ENCODE data around the gene RUFY4.

Gene RUFY4

DNA sequence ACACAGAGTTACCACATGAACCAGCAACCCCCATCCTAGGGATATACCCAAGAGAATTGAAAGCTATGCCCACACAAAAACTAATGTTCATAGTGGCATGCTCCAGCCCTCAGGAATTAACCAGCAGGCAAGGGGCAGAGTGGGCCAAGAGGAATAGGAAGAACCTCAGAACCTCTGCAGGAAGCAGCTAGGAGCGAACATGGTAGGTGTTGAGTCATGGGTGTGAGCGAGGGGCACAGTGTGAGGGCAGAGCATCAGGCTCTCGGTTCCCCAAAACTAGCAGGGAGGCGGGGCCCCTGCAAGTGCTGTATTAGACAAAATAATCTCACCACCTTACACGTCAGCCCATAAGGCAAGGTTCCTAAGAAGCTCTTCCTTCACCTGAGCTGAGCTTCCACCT lies 5.6 kb upstream of the RUFY4 start:
- no peak for DNase-seq (ENCODE audit: low read depth)

GRCh38 chr2:218063896-218064295 lies 5.2 kb upstream of the RUFY4 start:
- no peak for DNase-seq (ENCODE audit: low read depth)

DNA sequence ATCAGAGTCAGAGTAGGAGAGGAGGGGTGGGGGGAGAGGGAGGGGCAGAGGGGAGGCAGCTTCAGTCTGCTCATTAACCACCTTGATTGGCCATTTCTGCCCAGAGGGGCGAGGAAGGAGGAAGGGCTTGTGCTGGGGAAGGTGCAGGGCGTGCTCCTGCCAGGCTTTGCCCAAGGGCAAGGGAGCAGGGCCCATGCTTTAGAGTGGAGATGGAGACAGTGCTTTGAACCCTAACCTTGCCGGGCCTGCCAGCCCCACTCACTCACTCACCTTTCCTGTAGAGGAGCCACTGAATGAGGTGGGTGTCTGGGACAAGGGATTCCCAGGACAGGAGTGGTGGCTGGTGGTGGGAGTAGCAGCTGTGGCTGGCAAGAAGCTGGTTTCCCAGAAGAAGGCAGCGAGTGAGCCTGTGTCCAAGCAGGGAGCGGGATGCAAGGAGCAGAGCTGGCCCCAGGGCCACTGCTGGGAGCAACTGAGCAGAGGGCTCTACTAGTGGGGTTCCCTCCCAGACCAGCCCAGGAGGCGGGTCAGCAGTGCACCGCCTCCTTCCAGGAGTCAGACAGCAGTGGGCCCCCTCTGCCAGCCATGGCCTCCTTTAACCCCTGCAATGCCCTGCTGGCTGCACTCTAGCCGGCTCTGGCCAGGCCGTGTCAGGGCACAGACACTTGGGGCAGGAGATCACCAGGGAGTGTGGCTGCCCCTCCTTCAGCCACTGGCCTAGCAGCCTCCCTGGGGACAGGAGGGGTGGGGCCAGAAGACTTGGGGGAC lies 3.6 kb upstream of the RUFY4 start:
- no peak for DNase-seq (ENCODE audit: low read depth)

DNA sequence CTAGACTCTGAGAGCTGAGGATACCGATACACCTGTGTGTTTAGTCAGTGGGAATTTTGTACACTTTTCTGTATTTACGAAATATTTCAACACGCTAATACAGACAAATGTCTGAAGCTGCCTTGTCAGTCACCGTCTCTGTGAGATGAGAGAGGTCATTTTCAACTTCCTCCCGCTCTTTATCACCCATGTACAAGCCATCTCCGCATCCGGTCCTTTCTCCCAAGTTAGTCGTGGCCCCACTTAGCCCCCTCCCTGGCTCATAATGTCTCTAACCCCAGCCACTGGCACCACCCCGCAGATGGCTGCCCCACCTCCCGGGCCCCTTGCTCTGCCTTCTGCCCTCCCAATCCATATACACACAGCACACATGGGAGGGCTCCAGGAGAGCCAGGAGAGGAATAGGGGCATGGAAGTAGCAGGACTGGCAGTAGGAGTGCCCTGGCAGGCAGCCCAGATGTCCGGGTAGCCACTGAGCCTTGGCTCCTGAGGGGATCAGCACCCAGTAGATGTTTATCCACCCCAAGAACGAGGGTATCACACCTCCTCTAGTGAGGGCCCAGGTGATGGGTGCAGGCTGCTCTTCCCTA lies 2.0 kb upstream of the RUFY4 start:
- no peak for DNase-seq (ENCODE audit: low read depth)

DNA sequence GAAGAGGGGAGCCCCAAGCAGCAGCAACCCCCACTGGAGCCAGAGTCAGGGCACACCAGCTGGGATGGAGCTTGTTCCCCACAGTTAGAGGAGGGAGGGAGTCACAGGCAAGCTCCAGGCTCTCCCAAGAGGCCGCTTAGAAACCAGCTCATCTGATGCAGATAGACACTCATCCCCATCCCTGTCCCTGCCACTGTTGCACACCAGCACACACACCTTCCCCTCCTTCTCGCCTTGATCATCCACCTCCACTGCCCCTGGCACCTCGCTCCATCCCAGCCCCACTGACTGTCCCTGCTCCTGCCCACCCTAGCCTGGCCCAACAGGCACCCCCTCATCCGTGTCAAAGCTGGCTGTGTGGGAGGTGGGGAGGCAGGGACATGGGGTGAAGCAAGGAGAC lies 1.5 kb upstream of the RUFY4 start:
- no peak for DNase-seq (ENCODE audit: low read depth)

GRCh38 chr2:218069606-218070300 lies 700 bp downstream of the RUFY4 start:
- no peak for DNase-seq (ENCODE audit: low read depth)

GRCh38 chr2:218070587-218070986 lies 1.5 kb downstream of the RUFY4 start:
- no peak for DNase-seq (ENCODE audit: low read depth)

DNA sequence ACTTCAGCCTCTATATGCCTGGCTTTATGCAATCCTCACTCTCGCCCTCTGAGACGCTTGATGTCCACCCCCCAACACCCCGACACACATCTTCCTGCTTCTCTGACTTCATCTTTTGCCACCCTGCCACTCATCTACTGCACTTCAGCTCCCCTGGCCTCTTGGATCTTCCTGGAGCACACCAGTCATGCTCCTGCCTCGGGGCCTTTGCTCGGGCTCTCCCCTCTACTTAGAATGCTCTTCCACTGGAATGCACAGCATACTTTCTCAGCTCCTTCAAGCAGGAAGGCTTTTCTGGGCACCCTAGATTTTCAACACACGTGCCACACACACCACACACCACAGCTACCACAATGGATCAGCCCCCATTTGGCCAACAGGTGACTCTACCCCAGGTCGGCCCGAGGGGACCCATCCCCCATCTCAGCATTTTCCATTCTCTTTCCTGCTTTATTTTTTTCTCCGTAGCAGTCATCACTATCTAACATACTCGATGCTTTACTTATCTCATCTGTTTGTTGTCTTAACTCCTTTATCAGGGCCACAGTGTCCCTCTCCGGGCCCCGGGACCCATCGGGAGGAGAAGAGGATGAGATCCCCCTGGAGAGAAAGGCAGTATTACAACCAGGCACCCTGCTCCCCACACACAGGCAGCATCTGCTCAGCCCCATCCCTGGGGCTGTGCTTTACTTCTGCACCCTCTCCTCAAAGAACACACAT lies 2.3 kb downstream of the RUFY4 start:
- DNase-seq (ENCODE audit: low read depth): no peak

- DNase-seq (ENCODE audit: low read depth): no peak
Measured at GRCh38 chr2:218072002-218072401, 2.9 kb downstream of the RUFY4 start.

DNA sequence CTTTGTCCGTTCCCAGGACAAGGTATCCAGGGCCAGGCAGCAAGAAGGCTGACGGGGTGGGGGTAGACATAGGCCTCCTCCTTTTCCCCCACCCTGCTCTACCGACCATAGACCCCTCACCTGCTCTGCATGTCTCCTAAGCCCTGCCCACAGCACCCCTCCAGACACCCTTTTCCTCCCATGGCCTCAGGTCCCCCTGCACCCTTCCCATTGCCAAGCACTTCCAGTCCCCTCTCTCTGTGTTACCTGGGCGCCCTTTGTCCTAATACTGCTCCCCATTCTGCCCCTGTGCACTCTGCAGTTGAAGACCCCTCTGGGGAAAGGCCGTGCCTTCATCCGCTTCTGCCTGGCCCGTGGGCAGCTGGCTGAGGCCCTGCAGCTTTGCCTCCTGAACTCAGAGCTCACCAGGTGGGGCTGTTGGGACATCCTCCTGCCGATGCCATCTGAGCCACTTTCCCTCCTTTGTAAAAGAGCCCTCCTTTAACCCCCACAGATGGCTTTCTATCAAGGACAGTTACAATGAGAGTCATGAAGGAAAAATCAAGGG lies 3.5 kb downstream of the RUFY4 start:
- DNase-seq (ENCODE audit: low read depth): no peak

DNA sequence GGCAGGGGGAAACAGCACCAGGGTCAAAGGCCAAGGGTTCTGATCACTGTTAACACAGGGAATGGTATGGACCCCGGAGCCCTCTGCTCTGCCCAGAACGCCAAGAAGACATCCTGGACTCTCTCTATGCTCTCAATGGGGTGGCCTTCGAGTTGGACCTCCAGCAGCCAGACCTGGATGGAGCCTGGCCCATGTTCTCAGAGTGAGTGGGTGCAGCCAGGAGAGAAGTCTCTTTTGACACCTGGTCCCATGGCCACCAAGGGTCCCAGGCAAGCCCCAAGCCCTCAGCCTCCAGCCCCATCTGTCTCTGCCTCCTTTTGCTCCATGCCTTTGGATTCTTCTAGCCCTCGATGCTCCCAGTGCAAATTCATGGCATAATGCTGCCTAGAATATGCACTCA lies 4.1 kb downstream of the RUFY4 start:
- DNase-seq (ENCODE audit: low read depth): no peak

DNA sequence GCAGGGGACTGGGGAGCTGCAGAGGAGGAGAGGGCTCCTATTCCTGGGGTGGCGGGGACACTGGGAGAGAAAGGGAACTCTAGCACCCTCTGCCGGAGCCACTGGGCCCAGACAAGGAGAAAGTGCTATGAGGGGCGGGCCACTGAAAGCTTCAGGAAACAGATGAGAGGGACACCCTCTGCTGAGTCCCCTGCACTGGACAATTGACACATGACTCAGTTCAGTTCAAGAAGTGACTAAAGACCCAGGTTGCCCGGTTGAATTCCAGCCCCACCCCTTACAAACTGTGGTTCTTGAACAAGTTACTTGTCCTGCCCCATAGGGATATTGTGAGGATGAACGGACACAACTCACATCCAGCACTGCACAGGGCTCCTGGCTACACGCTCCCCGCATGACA lies 5.0 kb downstream of the RUFY4 start:
- DNase-seq (ENCODE audit: low read depth): no peak

DNA sequence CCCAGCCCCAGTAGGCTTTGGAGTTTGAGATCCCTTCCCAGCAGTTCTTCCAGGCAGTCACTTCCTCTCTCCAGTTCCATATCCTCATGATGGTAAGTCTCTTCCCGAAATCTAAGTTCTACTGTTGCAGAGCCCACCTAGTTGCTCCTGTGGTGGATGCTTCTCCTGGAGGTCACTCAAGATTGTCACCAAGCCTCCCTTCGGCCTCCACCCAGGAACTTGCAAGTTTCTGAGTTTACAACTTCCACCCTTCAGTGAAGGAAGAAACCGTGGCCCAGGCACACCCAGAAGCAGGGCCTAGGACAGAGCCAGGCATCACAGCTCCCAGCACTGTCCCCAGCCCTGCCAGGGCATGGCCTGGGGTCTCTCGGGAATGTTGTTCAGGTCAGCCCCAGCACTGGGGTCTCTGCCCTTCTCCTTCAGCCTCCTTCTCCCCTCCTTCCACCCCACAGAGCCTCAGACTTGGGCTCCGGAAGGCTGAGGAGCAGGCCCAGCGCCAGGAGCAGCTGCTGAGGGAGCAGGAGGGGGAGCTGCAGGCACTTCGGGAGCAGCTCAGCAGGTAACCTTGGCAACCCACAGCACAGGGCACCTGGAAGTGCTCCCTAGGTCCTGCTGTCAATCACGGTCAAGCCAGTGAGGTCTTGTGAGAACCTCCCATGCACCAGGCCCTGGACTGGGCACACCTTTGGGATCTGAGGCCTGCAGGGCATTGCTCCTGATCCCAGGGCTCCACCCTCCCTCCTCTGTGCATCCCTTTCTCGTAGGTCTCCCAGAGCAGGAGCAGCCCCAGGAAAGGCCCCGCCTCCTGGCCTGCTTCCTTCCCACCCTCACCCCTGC lies 7.1 kb downstream of the RUFY4 start:
- DNase-seq (ENCODE audit: low read depth): no peak

DNA sequence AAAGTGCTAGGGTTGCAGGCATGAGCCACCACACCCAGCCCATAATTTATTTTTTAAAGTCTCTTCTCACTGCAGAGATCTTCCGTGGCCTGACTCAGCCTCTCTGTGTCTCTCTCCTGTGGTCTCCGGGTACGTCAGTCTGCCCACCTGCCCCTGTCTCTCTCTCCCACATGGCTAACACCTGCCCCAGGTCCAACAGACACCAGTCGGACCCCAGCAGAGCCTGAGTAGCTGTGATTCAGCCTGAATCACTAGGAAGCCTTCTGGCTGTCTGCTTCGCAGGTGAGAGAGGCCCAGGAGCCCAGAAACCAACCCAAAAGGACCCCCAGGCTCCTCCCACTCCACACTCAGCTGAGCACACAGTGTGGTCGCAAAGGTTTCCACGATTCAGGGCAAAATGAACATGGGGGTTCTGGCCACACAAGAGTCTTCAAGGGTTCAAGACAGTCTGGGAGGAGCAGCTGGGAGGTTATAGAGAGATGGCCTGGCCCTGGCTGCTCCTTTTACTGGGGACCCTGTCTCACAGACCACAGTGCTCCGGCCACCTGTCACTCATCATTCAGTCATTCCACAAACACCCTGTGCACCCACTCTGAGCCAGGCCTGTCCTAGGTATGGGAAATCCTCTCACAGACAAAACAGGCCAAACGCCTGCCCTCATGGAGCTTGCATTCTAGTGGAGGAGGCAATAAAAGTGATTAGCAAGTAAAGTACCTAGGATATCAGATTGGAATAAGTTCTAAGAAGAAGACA lies 8.6 kb downstream of the RUFY4 start:
- no peak for DNase-seq (ENCODE audit: low read depth)

- DNase-seq (ENCODE audit: low read depth): no peak
Measured at GRCh38 chr2:218079943-218080913, 11.2 kb downstream of the RUFY4 start.

DNA sequence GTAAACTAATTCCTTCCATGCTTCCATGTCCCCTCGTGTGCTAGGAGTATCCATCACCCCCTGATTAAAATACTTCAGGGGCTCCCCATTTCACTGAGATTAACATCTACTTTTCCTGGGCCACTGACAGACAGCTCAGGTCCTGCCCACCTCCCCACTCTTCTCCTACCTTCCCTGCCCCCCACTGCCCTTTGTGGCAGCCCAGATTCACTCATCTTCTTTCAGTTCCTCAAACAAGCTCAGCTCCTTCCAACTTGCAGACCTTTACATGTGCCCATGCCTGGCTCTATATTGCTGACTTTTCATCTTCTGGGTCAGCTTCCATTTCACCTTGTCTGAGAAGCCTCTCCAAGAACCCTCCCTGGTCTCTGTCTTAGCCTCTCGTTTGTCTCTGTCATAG lies 12.0 kb downstream of the RUFY4 start:
- DNase-seq (ENCODE audit: low read depth): no peak

- DNase-seq (ENCODE audit: low read depth): no peak
Measured at GRCh38 chr2:218081695-218082094, 12.6 kb downstream of the RUFY4 start.

GRCh38 chr2:218082586-218083351 lies 13.7 kb downstream of the RUFY4 start:
- DNase-seq (ENCODE audit: low read depth): no peak

DNA sequence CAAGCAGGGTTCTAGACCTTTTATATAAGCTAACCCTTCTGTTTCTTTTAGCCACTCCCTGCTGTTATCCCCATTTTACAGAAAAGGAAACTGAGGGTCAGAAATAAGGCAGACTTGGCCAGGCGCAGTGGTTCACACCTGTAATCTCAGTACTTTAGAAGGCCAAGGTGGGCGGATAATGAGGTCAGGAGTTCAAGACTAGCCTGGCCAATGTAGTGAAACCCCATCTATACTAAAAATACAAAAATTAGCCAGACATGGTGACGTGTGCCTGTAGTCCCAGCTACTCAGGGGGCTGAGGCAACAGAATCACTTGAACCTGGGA lies 14.3 kb downstream of the RUFY4 start:
- DNase-seq (ENCODE audit: low read depth): no peak

All from stimulated activated CD8-positive, alpha-beta memory T cell treated with anti-CD3 and anti-CD28 coated beads, Interleukin-15, amount 100 ng/mL, for 1 hour (primary cell).